GM13976 (cell line): ENCODE data around the gene STAB2.
"Not testable (repeated sequence)": the region's sequence is repeated elsewhere in the genome, so short reads cannot be mapped to it uniquely, and the experiment has no call there.

Experiments
- DNase-seq: peaks from one replicate; pipeline ENCODE4 v3.0.0; 2012; ENCODE audit warnings: low spot score
- in situ Hi-C: fragments of 300-500 bp; cut with MboI; formaldehyde crosslinking; loops from one replicate; pipeline ENCODE4 v1.12.0; 2022; ENCODE audit warnings: low sequenced_read_pairs, mixed read lengths, inconsistent platforms; ENCODE audit not compliant: unreplicated experiment
- TF ChIP-seq, protein P1 (sequence below): IDR thresholded peaks from 2 replicates; pipeline ENCODE4 v1.5.1; 2012; ENCODE audit warnings: borderline replicate concordance, mild to moderate bottlenecking; ENCODE audit not compliant: insufficient read depth; ENCODE audit errors: extremely low read depth, missing control alignments, control extremely low read depth

STAB2 gene

GRCh38 chr12:103806803-103807202 lies 219.7 kb downstream of the STAB2 start:
- TF ChIP-seq, protein P1, sequence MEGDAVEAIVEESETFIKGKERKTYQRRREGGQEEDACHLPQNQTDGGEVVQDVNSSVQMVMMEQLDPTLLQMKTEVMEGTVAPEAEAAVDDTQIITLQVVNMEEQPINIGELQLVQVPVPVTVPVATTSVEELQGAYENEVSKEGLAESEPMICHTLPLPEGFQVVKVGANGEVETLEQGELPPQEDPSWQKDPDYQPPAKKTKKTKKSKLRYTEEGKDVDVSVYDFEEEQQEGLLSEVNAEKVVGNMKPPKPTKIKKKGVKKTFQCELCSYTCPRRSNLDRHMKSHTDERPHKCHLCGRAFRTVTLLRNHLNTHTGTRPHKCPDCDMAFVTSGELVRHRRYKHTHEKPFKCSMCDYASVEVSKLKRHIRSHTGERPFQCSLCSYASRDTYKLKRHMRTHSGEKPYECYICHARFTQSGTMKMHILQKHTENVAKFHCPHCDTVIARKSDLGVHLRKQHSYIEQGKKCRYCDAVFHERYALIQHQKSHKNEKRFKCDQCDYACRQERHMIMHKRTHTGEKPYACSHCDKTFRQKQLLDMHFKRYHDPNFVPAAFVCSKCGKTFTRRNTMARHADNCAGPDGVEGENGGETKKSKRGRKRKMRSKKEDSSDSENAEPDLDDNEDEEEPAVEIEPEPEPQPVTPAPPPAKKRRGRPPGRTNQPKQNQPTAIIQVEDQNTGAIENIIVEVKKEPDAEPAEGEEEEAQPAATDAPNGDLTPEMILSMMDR: no peak
- no peak for DNase-seq
- in situ Hi-C loops: no loop called here

GRCh38 chr12:103807561-103808238 lies 220.6 kb downstream of the STAB2 start:
- TF ChIP-seq, protein P1: no peak
- in situ Hi-C loops: no loop called here
- DNase-seq: no peak

GRCh38 chr12:103808239-103808880 lies 221.3 kb downstream of the STAB2 start:
- TF ChIP-seq, protein P1: no peak
- no peak for DNase-seq
- in situ Hi-C loops: no loop called here

GRCh38 chr12:103809154-103809553 lies 222.1 kb downstream of the STAB2 start:
- DNase-seq: no peak
- TF ChIP-seq, protein P1: no peak
- in situ Hi-C loops: no loop called here

GRCh38 chr12:103809639-103810038 lies 222.6 kb downstream of the STAB2 start:
- DNase-seq, in situ Hi-C loops: not testable (repeated sequence)

DNA sequence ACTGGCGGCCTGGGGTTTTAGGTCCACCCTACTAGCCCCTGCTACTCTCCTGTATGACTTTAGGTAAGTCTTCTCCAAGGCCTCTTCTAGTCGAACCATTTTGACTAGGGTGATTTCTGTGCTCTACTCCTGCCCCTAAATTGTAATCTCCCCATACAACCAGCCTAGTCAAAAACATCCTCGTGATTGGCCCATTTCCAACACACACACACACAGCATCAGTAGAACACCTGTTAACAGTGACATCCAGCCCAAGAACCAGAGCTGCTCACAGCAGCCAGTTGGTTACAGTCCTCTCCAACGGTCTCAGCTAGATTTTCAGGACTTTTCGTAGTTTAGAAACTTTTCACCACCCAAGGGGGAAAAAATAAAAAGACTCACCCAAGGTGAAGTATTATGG lies 223.0 kb downstream of the STAB2 start:
- in situ Hi-C loops: no loop called here
- no peak for DNase-seq
- TF ChIP-seq, protein P1: no peak

GRCh38 chr12:103811791-103812190 lies 224.7 kb downstream of the STAB2 start:
- no peak for DNase-seq
- in situ Hi-C loops: no loop called here
- TF ChIP-seq, protein P1: no peak
